ENCODE results near the gene STXBP5L.

GRCh38 chr3:121411523-121411922 is 503.5 kb downstream of the STXBP5L start:
- TF ChIP-seq POLR2A (IDR thresholded peaks at IDR 0.05; ENCODE audit: low read depth, low read length) (no peak), RCOR1 (IDR thresholded peaks at IDR 0.05; ENCODE audit: insufficient replicate concordance, low read length) (no peak), ELK1 (IDR thresholded peaks at IDR 0.05; ENCODE audit: borderline replicate concordance, low read depth, low read length) (no peak), CTCF (conservative IDR thresholded peaks at IDR 0.05; ENCODE audit: low read depth, low read length) (no peak), NFE2L2 (IDR thresholded peaks at IDR 0.05; ENCODE audit: low read depth, low read length) (no peak), BHLHE40 (IDR thresholded peaks at IDR 0.05; ENCODE audit: low read depth, low read length) (no peak), CHD1 (IDR thresholded peaks at IDR 0.05; ENCODE audit: low read depth, low read length) (no peak), SMC3 (IDR thresholded peaks at IDR 0.05; ENCODE audit: low read depth, low read length) (no peak), RAD21 (IDR thresholded peaks at IDR 0.05; ENCODE audit: low read length) (no peak), MAZ (IDR thresholded peaks at IDR 0.05; ENCODE audit: borderline replicate concordance, low read depth, low read length) (no peak), CEBPB (IDR thresholded peaks at IDR 0.05; ENCODE audit: low read depth, low read length) (no peak), RFX5 (IDR thresholded peaks at IDR 0.05; ENCODE audit: low read depth, low read length) (no peak)
